ENCODE measurements around the gene PDCL3.

PDCL3 gene

DNA sequence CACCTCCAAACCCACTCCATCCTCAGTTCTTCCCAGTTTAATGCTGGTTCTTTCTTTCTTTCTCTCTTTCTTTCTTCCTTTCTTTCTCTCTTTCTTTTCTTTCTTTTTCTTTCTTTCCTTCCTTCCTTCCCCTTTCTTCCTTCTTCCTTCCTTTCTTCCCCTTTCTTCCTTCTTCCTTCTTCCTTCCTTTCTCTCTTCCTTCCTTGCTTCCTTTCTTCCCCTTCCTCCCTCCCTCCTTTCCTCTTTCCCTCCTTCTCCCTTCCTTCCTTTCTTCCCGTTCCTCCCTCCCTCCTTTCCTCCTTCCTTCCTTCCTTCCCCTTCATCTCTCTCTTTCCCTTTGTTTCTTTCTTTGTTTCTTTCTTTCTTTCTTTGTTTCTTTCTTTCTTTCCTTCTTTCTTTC lies 50.9 kb downstream of the PDCL3 start:
- DNase-seq = no peak

DNA sequence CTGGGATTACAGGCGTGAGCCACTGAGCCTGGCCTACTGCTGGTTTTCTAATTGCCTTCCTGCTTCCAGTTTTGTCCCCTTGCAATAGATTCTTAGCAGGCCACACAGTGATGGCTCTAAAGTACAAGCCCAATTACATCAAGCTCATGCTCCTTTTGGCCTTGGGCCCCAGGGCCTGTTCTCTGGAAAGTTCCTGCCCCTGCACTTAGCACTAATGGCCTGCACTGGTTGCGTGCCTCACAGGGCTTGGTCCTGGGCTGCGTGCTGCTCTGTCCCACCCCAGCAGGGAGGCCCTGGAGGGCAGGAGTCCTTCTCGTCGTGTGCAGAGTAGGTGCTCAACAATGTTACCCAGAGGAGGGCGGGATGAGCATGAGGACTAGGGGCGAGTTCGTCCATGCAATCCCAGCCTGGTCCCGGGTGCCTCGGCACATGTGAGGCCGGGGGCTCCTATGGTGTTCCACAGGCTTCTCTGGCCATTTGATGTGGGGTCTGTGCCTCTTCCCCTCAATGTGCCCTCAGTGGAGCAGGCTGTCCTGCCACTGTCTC lies 51.7 kb downstream of the PDCL3 start:
- no peak for DNase-seq

DNA sequence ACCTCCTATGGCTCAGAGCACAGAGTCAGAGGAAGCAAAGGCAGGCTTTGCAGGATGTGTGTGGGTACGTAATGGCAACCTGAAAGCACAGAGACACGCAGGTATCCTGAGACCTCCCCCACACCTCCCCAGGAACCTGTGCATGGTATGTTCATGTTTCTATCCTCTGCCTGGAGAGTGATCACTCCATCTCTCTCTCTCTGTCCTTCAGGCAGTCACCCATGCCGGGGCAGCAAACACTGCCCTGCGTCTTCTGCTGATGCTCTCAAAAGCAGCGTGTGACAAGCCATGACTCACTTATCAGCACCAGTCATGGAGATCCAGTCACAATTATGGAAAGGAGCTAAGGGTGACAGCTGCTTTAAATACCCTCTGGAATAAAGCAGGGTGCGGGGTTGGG lies 52.7 kb downstream of the PDCL3 start:
- DNase-seq = no peak

DNA sequence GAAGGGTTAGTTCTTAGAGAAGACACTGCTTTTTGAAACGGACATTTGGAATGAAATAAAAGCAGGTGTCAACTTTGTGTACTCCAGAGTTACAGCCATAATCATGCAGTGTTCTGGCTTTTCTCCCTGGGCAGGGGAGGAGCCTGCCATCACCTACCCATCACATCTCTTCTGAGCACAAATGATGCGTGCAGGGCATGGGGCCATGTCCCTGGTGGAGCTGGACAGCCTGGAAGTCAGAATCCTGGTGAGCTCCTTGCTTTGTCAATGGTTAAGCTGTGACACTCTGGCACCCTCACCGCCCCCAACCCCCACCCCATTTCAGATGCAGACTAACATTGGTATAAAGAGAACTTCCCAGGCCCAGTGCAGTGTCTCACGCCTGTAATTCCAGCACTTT lies 53.1 kb downstream of the PDCL3 start:
- no peak for DNase-seq

DNA sequence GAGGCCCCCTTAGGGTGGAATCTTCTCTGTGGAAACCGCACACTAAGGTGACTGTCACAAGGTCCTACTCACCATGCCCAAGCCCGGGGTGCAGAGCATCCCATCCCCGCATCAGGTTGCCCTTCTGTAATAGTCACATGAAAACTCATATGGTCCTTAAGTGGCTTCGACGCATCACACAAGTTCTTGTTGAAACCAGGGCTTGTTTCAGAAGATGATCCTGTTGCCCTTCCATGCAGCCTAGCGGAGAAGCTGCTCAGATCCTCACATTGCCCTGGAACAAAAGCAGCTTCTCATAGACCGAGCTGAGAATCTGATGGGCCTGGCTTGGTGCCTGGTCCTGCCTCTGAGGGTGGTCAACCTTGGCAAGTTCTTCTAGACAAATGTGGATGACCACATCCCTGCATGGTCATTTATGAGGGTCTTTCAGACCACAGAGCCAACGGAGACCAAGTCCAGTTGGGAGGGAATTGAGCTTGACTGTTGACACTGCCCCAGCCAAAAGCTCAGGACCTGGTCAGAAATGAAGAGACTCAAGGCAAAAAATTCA lies 54.1 kb downstream of the PDCL3 start:
- DNase-seq = no peak

DNA sequence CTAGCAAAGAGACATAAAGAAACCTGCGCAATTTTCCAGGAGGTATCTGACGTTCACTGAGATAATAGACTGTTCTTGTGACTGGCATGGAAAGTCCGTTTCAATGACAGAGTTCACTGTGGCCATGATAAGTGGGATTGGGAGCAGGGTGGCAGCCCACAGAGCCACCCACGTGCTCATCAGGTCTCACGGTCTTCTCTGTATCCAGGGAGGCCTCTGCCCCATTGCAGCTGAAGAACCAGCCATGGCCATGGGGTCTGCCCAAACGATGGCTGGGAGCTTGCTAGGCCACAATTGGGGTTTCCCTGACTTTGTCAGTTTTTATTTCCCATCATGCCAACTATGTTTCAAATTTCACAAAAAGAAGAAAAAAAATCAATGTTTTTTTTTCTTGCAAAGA lies 57.2 kb downstream of the PDCL3 start:
- DNase-seq = no peak

DNA sequence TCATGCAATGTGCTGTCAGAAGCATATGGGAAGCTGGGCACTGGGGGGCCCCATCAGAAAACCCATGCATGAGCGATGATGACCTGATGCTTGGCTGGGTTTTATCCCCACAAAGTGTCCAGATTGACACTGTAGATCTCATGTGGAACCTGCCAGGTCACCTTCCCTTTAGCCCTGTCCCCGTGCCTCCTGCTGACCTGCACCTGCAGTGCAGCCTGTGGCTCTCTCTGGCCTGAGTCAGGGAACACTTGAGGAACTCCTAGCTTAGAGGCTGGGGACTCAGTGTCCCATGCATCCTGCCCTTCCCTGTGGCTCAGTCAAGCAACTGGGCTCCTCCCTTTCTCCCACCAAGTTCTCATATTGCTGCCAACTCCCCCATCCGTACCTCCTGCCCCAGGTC lies 57.7 kb downstream of the PDCL3 start:
- no peak for DNase-seq

DNA sequence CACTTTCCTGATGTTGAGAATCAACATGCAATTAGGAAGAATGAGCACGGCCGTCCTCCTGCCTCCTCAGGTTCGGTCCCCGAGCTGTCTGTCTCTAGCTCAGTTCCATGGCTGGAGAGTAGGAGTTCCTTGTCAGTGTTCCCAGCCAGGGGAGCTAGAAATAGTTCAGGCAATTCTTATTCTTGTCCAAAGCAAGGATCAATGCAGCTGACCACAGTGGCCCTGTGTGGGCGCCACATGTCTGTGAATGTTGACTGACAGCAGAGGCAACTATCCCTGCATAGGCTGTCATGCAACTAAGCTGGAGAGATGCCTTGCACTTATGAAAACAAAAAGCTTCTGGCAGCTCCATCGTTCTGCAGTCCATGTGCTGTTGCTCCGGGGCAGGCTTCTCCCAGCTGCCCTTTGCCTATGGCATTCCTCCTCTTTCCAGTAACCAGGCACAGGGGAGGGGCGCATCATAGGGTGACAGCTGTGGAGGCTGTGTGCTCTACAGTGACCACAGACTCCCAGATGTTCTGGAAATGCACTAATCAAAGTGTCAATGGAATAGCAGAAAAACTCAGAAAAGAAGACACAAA lies 58.7 kb downstream of the PDCL3 start:
- DNase-seq = no peak

DNA sequence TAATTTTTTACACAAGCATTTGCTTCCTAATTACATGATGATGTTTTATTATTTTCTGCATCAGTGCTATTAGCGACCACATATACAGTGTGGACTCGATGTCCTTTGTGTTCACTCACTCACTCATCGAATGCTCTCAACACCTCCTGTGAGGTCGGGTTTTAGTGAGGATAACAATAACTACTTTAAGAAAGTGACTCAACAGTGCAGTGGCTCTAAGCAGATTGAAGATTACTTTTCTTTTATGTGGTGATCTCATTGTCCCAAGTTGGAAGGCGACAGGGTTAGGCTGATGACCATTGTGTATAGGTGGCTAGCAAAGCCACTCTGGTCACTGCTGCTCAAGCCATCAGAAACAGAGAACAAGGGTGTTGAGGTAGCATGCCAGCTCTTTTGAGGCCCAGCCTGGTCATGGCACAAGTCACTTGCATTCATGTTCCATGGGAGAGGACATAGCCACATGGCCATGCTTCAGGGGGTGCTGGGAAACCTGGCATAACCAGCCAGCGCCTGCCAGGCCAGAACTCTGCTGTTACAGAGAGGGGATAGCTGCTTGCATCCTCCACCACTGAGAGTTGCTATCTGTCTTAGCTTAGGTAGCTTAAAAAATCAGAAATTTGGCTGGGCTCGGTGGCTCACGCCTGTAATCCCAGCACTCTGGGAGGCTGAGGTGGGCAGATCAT lies 60.4 kb downstream of the PDCL3 start:
- DNase-seq = no peak

DNA sequence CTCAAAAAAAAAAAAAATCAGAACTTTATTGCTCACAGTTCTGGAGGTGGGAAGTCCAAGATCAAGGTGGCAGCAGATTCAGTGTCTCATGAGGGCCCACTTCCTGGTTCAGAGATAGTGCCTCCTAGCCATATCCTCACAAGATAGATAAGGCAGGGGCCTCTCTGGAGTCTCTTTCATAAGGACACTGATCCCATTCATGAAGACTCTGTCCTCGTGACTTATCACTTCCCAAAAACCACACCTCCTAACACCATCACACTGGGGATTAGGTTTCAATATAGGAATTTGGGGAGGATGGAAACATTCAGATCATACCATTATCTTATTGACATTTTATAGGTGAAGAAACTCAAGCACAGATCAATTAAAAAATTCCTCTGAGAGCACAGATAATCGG lies 61.1 kb downstream of the PDCL3 start:
- no peak for DNase-seq

DNA sequence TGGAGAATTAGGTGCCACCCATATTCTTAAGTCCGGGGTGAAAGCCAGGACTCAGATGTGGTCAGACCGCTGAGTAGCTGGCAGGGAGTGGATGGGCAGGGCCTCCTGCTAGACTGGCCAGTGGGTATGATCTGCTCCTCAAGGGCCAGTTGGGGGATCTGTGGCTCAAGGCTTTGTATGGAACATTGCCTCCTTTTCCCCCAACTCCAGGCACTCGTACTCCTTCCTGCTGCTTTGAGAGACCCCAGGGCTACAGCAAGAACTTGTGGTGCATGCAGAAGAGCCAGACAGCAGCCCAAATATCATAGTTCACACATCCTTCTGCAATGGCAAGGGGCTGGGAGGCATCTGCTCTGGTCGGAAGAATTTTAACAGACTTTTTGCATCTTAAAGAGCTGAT lies 61.7 kb downstream of the PDCL3 start:
- DNase-seq = no peak

DNA sequence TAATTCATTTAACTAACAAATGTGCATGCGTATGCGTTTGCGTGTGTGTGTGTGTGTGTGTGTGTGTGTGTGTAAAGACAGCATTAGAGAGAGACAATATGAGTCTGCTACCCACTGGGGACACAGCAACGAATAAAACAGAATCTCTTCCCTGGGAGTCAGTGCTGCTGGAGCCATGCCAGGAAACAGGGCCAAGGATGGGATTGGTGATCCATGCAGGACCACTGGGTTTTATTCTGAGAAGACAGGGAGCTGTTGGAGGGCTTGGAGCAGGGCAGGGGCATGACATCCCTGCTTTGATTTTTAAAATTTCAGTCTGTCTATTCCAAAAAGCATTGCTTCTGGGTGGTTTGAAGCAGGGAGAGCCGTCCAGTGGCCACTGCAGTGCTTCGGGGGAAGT lies 62.9 kb downstream of the PDCL3 start:
- DNase-seq = no peak

Measured in activated T-cell treated with anti-CD3 and anti-CD28 coated beads, Interleukin-2, amount 50 U/mL, for 1 hour (primary cell).